K562 (cell line): ENCODE data around the gene SIRPB2. TPM values are rescaled to one million over a fixed set of nuclear protein-coding genes. Genes with fewer than 3 reads are reported as not detected.

Source experiments
- CAMTA2 ChIP-seq: fragments of 250-450 bp; sonication (Bioruptor Pico); conservative IDR thresholded peaks from 2 replicates; pipeline ENCODE4 v1.5.1; 2022
- DPF2 ChIP-seq: fragments of 450-650 bp; IDR thresholded peaks from 2 replicates; pipeline ENCODE4 v1.6.1; 2016
- FOXM1 ChIP-seq, 2 experiments: fragments of 450-650 bp in 1 of 2; sonication (generic) in 1 of 2; formaldehyde crosslinking in 1 of 2; IDR thresholded peaks; 2 replicates each; pipeline versions ENCODE4 v1.6.1 to v1.9.0; 2017 to 2022; ENCODE audit warnings: low read depth in 2 of 2, mild to moderate bottlenecking in 2 of 2, missing genetic modification reagents in 1 of 2, moderate library complexity in 1 of 2
- KAT7 ChIP-seq: sonication (generic); formaldehyde crosslinking; IDR thresholded peaks from 2 replicates; pipeline ENCODE4 v1.8.0; 2022; ENCODE audit warnings: missing genetic modification reagents, mild to moderate bottlenecking, borderline replicate concordance
- NFYB ChIP-seq: IDR thresholded peaks from 2 replicates; pipeline ENCODE4 v1.6.1; 2011; ENCODE audit warnings: mild to moderate bottlenecking, moderate library complexity; ENCODE audit not compliant: insufficient read length; ENCODE audit errors: extremely low read depth
- POLR2A ChIP-seq: fragments of 450-650 bp; conservative IDR thresholded peaks from 2 replicates; pipeline ENCODE4 v1.6.1; 2016
- POLR2B ChIP-seq: fragments of 450-650 bp; IDR thresholded peaks from 2 replicates; pipeline ENCODE4 v1.6.1; 2018; ENCODE audit warnings: low read depth; ENCODE audit not compliant: partially characterized antibody
- RFX1 ChIP-seq: fragments of 450-650 bp; IDR thresholded peaks from 2 replicates; pipeline ENCODE4 v1.6.1; 2016; ENCODE audit warnings: mild to moderate bottlenecking, moderate library complexity
- SMARCA4 ChIP-seq: fragments of 450-650 bp; IDR thresholded peaks from 2 replicates; pipeline ENCODE4 v1.6.1; 2016
- SUPT5H ChIP-seq: fragments of 450-650 bp; IDR thresholded peaks from 2 replicates; pipeline ENCODE4 v1.6.1; 2016
- TAF9B ChIP-seq: fragments of 450-650 bp; IDR thresholded peaks from 2 replicates; pipeline ENCODE4 v1.6.1; 2018; ENCODE audit warnings: mild to moderate bottlenecking; ENCODE audit not compliant: partially characterized antibody
- ZNF778 ChIP-seq: fragments of 450-650 bp; formaldehyde crosslinking; IDR thresholded peaks from 2 replicates; pipeline ENCODE4 v1.4.0; 2020; ENCODE audit warnings: mild to moderate bottlenecking, moderate library complexity
- polyA plus RNA-seq, 8 experiments: library from polyadenylated mRNA; depleted of rRNA in 4 of 8; stranded (reverse) in 5 of 8; unstranded in 3 of 8; fragments of >200 nt; fragmentation: Nextera tagmentation in 2 of 8; fragmentation: Illumina TruSeq in 1 of 8; extraction: Ambion mirVana in 2 of 8; extraction: Trizol in 1 of 8; gene quantifications; 2 replicates each; pipeline versions ENCODE4 v1.2.1 to v1.2.3, GENCODE V29; 2011 to 2014; ENCODE audit warnings: inconsistent platforms in 1 of 8, missing spikeins in 1 of 8
- total RNA-seq, 7 experiments: library from RNA; depleted of rRNA in 6 of 7; stranded (reverse); fragments of >200 nt in 6 of 7; fragmentation: Illumina TruSeq in 2 of 7; extraction: Trizol in 2 of 7; gene quantifications; 2 replicates each; pipeline versions ENCODE4 v1.2.1 to v1.2.3, GENCODE V29; 2011 to 2021; ENCODE audit warnings: low replicate concordance in 1 of 7
- TF ChIP-seq, protein P1 (sequence below): IDR thresholded peaks from 3 replicates; pipeline ENCODE4 v1.6.1; 2011; ENCODE audit warnings: borderline replicate concordance, mild to moderate bottlenecking, moderate library complexity; ENCODE audit not compliant: insufficient read length; ENCODE audit errors: extremely low read depth
- TF ChIP-seq, protein P2 (sequence below): sonication (generic); formaldehyde crosslinking; IDR thresholded peaks from 2 replicates; pipeline ENCODE4 v1.8.0; 2022; ENCODE audit warnings: missing genetic modification reagents, mild to moderate bottlenecking, moderate library complexity, borderline replicate concordance
- TF ChIP-seq, protein P3 (sequence below), 2 experiments: fragments of 450-650 bp; IDR thresholded peaks; 2 replicates each; pipeline ENCODE4 v1.6.1; 2016
- TF ChIP-seq, protein P4 (sequence below): fragments of 450-650 bp; formaldehyde crosslinking; IDR thresholded peaks from 2 replicates; pipeline ENCODE4 v1.4.0; 2022; ENCODE audit warnings: mild to moderate bottlenecking, moderate library complexity
- TF ChIP-seq, protein P5 (sequence below): fragments of 250-450 bp; sonication (Bioruptor Pico); IDR thresholded peaks from 2 replicates; pipeline ENCODE4 v1.8.0; 2022; ENCODE audit warnings: inconsistent platforms, mild to moderate bottlenecking, moderate library complexity, borderline replicate concordance
- TF ChIP-seq, protein P6 (sequence below): fragments of 450-650 bp; IDR thresholded peaks from 2 replicates; pipeline ENCODE4 v1.6.1; 2016; ENCODE audit warnings: missing biosample characterization, missing genetic modification characterization

The SIRPB2 gene
- total and polyA plus RNA-seq, 9 of the 15 experiments (the other 6 are each of a cell fraction or from before 2014, with no cell fraction given): 0.07 TPM; not detected in 7

DNA sequence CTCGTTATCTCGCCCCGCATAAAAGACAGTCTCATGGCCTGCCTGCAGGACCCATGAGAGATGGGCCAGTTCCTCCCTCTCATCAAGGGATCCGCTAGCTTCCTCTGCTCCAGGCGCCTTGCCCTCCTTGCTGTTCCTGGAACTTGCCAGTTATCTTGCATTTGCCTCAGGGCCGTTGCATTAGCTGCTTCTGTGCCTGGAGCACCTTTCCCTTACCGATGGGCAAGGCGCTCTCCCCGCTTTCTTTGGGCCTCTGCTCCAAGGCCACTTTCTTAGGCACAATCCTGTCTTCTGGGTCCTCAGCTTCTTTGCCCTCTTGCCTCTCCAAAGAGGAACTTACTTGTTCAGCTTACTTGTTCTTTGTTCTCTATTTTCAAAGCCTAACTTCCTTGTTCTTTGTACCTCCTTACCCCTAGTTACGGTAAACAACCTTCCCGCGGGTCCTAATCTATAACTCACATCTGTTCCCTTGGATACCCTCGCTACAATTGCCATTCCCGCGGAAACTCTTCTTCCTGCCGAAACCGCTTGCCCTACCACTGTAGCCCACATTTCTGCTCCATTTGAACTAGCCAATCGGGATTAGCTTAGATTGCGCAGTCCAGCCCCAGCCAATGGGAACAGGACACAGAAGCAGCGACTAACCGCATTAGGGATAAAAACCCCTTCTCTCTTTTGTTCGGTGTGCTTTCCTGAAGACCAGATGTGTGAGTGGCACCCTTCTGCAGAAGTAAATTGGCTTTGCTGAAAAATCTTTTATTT lies 23.7 kb downstream of the SIRPB2 start (continued):
- TF ChIP-seq, protein P1, sequence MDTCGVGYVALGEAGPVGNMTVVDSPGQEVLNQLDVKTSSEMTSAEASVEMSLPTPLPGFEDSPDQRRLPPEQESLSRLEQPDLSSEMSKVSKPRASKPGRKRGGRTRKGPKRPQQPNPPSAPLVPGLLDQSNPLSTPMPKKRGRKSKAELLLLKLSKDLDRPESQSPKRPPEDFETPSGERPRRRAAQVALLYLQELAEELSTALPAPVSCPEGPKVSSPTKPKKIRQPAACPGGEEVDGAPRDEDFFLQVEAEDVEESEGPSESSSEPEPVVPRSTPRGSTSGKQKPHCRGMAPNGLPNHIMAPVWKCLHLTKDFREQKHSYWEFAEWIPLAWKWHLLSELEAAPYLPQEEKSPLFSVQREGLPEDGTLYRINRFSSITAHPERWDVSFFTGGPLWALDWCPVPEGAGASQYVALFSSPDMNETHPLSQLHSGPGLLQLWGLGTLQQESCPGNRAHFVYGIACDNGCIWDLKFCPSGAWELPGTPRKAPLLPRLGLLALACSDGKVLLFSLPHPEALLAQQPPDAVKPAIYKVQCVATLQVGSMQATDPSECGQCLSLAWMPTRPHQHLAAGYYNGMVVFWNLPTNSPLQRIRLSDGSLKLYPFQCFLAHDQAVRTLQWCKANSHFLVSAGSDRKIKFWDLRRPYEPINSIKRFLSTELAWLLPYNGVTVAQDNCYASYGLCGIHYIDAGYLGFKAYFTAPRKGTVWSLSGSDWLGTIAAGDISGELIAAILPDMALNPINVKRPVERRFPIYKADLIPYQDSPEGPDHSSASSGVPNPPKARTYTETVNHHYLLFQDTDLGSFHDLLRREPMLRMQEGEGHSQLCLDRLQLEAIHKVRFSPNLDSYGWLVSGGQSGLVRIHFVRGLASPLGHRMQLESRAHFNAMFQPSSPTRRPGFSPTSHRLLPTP: no peak
- TF ChIP-seq ZNF778 (CRISPR knock-in tag): no peak
- TF ChIP-seq, protein P2, sequence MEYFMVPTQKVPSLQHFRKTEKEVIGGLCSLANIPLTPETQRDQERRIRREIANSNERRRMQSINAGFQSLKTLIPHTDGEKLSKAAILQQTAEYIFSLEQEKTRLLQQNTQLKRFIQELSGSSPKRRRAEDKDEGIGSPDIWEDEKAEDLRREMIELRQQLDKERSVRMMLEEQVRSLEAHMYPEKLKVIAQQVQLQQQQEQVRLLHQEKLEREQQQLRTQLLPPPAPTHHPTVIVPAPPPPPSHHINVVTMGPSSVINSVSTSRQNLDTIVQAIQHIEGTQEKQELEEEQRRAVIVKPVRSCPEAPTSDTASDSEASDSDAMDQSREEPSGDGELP (CRISPR knock-in tag): peak; percentile 58; the same call in 1 of the 2 replicates
- peak; percentile 93 for TF ChIP-seq RFX1
- TF ChIP-seq, protein P3, sequence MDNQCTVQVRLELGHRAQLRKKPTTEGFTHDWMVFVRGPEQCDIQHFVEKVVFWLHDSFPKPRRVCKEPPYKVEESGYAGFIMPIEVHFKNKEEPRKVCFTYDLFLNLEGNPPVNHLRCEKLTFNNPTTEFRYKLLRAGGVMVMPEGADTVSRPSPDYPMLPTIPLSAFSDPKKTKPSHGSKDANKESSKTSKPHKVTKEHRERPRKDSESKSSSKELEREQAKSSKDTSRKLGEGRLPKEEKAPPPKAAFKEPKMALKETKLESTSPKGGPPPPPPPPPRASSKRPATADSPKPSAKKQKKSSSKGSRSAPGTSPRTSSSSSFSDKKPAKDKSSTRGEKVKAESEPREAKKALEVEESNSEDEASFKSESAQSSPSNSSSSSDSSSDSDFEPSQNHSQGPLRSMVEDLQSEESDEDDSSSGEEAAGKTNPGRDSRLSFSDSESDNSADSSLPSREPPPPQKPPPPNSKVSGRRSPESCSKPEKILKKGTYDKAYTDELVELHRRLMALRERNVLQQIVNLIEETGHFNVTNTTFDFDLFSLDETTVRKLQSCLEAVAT (IDR thresholded peaks at IDR 0.05): 0 out of 4 replicates have a peak, but pooled peaks of 1 of the 2 experiments have one; percentile 30
- TF ChIP-seq POLR2B: peak; percentile 71
- peak; percentile 100 for TF ChIP-seq FOXM1 (IDR thresholded peaks at IDR 0.05; ENCODE audit: low read depth)
- TF ChIP-seq FOXM1 (CRISPR knock-in tag; IDR thresholded peaks at IDR 0.05; ENCODE audit: low read depth): peak; percentile 100
- TF ChIP-seq, protein P4, sequence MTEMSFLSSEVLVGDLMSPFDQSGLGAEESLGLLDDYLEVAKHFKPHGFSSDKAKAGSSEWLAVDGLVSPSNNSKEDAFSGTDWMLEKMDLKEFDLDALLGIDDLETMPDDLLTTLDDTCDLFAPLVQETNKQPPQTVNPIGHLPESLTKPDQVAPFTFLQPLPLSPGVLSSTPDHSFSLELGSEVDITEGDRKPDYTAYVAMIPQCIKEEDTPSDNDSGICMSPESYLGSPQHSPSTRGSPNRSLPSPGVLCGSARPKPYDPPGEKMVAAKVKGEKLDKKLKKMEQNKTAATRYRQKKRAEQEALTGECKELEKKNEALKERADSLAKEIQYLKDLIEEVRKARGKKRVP (CRISPR knock-in tag): no peak
- TF ChIP-seq TAF9B: peak; percentile 21
- TF ChIP-seq, protein P5, sequence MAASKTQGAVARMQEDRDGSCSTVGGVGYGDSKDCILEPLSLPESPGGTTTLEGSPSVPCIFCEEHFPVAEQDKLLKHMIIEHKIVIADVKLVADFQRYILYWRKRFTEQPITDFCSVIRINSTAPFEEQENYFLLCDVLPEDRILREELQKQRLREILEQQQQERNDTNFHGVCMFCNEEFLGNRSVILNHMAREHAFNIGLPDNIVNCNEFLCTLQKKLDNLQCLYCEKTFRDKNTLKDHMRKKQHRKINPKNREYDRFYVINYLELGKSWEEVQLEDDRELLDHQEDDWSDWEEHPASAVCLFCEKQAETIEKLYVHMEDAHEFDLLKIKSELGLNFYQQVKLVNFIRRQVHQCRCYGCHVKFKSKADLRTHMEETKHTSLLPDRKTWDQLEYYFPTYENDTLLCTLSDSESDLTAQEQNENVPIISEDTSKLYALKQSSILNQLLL: no peak
- peak; percentile 33; the same call in 1 of the 2 replicates for TF ChIP-seq SMARCA4
- peak; percentile 56; the same call in 1 of the 2 replicates for TF ChIP-seq KAT7
- peak; percentile 74 for TF ChIP-seq NFYB
- TF ChIP-seq, protein P6, sequence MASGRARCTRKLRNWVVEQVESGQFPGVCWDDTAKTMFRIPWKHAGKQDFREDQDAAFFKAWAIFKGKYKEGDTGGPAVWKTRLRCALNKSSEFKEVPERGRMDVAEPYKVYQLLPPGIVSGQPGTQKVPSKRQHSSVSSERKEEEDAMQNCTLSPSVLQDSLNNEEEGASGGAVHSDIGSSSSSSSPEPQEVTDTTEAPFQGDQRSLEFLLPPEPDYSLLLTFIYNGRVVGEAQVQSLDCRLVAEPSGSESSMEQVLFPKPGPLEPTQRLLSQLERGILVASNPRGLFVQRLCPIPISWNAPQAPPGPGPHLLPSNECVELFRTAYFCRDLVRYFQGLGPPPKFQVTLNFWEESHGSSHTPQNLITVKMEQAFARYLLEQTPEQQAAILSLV: 0 out of 2 replicates have a peak, but pooled peaks have one; percentile 73
- peak; percentile 64; the same call in 1 of the 2 replicates for TF ChIP-seq SUPT5H
- TF ChIP-seq POLR2A: peak; percentile 76
- TF ChIP-seq CAMTA2: no peak
- TF ChIP-seq DPF2: peak; percentile 15; the same call in 1 of the 2 replicates
